ENCODE data around the gene RUFY3.

The RUFY3 gene

DNA sequence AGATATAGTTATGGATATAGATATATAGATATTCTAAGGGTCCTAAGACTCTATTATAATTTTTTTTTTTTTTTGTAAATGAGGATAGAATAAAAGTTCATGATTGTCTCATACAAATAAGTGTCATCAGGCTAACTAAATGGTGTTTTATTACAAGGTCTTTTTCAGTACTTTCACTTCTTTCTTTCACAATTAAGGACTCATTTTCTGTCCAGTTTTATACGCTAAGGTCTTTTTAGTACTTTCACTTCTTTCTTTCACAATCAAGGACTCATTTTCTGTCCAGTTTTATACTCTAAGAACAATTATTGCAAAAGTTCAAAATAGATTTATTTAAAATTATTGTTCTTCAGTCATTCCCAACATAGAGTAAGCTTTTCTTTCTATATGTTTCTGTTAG is 32.7 kb downstream of the RUFY3 start:
- H3K27ac ChIP-seq = no peak overlapping the region
- no peak for TF ChIP-seq ZFX (IDR thresholded peaks at IDR 0.05; ENCODE audit: borderline replicate concordance)

DNA sequence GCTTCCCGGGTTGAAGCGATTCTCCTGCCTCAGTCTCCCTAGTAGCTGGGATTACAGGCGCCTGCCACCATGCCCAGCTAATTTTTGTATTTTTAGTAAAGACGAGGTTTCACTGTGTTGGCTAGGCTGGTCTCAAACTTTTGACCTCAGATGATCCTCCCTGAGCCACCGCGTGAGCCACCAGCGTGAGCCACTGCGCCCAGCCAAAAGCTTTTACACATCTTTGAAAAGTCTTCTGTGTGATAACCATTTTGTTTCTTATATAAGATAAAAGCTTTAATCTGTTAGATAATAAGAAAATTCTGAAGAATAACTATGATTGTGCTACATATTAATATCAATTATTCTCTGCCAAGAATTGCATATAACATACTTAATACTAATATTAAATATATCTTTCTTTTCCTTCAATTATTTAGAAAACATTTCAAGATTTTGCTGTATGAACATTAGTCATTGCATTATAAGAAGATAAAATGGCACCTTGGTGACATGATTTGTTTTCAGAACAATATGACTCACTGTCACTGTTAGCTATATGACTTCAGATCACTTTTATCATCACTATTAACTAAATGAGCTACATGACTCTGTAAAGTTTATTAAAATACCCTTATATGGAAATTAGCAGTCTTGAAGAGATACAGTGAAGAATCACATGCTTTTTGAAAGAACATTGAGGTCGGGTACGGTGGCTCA is 33.4 kb downstream of the RUFY3 start:
- H3K27ac ChIP-seq = no peak overlapping the region
- no peak for TF ChIP-seq ZFX (IDR thresholded peaks at IDR 0.05; ENCODE audit: borderline replicate concordance)
- TF ChIP-seq, protein P1, sequence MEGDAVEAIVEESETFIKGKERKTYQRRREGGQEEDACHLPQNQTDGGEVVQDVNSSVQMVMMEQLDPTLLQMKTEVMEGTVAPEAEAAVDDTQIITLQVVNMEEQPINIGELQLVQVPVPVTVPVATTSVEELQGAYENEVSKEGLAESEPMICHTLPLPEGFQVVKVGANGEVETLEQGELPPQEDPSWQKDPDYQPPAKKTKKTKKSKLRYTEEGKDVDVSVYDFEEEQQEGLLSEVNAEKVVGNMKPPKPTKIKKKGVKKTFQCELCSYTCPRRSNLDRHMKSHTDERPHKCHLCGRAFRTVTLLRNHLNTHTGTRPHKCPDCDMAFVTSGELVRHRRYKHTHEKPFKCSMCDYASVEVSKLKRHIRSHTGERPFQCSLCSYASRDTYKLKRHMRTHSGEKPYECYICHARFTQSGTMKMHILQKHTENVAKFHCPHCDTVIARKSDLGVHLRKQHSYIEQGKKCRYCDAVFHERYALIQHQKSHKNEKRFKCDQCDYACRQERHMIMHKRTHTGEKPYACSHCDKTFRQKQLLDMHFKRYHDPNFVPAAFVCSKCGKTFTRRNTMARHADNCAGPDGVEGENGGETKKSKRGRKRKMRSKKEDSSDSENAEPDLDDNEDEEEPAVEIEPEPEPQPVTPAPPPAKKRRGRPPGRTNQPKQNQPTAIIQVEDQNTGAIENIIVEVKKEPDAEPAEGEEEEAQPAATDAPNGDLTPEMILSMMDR (IDR thresholded peaks at IDR 0.05) = no peak

DNA sequence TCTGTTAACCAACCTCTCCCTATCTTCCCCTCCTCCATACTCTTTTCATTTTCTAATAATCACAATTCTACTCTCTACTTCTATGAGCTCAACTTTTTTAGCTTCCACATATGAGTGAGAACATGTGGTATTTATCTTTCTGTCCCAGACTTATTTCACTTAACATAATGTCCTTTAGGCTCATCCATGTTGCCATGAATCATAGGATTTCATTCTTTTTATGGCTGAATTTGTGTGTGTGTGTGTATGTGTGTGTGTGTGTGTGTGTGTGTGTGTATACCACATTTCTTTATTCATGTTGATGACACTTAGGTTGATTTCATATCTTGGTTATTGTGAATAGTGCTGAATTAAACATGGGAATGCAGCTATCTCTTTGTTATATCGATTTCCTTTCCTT is 37.4 kb downstream of the RUFY3 start:
- no peak overlapping the region for H3K27ac ChIP-seq
- TF ChIP-seq ZFX (IDR thresholded peaks at IDR 0.05; ENCODE audit: borderline replicate concordance) = no peak
- TF ChIP-seq, protein P1 (IDR thresholded peaks at IDR 0.05) = no peak

DNA sequence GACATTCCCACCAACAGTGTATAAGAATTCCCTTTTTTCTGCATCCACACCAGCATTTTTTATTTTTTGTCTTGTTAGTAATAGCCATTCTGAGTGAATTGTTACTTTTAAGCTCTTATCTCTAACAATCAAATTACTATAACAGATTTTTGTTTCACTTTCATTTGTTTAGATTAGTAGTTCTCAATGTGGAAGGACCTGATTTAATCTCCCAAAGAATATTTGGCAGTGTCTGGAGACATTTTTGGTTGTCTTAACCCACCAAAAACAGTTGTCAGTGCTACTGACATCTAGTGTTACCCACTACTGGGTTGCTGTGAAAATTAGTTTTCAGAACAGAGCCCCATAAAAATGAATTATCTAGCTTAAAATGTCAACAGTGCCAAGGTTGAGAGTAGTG is 37.9 kb downstream of the RUFY3 start:
- TF ChIP-seq, protein P1 (IDR thresholded peaks at IDR 0.05) = no peak
- no peak for TF ChIP-seq ZFX (IDR thresholded peaks at IDR 0.05; ENCODE audit: borderline replicate concordance)
- H3K27ac ChIP-seq = no peak overlapping the region

DNA sequence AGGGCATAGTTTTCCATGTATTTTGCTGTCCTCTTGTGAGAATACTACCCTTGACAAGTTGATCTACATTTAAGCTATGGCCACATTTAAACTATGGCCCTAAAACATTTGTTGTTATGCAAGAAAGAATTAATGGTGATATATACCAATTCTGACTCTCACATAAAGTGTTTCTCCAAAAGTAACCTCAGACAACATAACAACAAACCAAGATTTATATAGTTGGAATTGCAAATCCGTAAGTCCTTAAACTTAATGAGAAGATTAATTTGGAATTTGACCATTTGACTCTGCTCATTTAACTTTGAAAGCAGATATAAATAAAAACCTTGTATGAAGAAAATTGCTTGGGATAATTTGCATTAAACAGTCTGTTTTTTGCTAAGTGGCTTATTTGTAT is 38.9 kb downstream of the RUFY3 start:
- TF ChIP-seq ZFX (IDR thresholded peaks at IDR 0.05; ENCODE audit: borderline replicate concordance) = no peak
- TF ChIP-seq, protein P1 (IDR thresholded peaks at IDR 0.05) = no peak
- no peak overlapping the region for H3K27ac ChIP-seq

DNA sequence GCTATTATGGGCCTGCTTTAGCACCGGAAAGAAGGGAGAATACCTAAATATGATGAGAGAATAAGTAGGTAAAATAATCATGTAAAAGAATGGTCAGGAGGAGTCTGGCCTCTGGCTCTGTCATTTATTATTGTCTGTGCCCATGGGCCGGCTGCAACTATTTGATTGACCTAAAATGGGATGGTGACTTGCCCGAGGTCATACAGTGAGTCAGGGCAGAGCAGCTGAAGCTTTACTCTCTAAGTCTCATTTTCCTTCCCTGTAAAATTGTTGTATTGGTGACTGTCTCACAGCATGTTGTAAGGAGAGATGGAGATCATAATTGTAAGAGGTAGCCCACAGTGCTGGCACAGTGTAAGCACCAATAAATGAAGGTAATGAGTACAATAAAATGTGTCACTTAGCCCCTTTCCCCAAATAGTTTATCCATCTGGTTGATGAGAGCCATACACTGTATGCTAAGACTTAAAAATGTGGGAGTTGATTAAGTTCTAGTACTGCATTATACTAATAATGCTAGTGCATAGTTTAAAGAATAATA is 39.6 kb downstream of the RUFY3 start:
- TF ChIP-seq, protein P1 (IDR thresholded peaks at IDR 0.05) = no peak
- TF ChIP-seq ZFX (IDR thresholded peaks at IDR 0.05; ENCODE audit: borderline replicate concordance) = no peak
- no peak overlapping the region for H3K27ac ChIP-seq

DNA sequence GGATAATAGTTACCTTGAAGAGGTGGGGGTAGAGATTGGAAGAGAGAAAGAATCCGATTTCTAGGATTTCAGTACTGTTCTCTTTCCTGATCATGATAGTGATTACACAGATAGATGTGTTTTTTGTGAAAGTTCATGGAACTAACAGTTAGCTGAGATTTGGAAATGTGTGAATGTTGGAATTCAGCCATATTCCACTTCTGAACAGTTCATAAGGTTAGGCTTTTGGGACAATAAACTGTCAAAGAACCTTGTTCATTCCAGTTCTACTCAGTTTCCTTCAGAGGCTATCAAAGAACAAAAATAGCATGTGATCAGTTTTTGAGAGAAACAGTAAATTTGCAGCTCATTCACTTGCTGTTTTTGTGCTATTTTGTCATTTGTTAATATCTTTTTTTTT is 43.6 kb downstream of the RUFY3 start:
- TF ChIP-seq ZFX (IDR thresholded peaks at IDR 0.05; ENCODE audit: borderline replicate concordance) = no peak
- TF ChIP-seq, protein P1 (IDR thresholded peaks at IDR 0.05) = no peak
- no peak overlapping the region for H3K27ac ChIP-seq
